Progenitor cell of endocrine pancreas (in vitro differentiated cells): Measurements from ENCODE around the gene DPP3. TPM values are rescaled to one million over a fixed set of nuclear protein-coding genes. Genes with fewer than 3 reads are reported as not detected.
"Not testable (repeated sequence)": the region's sequence is repeated elsewhere in the genome, so short reads cannot be mapped to it uniquely, and the experiment has no call there.

Experiments
- DNase-seq: peaks from one replicate; pipeline ENCODE4 v3.0.0; 2021; ENCODE audit warnings: low spot score; ENCODE audit not compliant: unreplicated experiment
- H3K27ac Mint-ChIP-seq: 2 replicates; pipeline ENCODE4 v1.8.0; 2021; ENCODE audit warnings: mild to moderate bottlenecking, moderate library complexity, mixed read lengths
- H3K27me3 Mint-ChIP-seq: 2 replicates; pipeline ENCODE4 v1.8.0; 2021; ENCODE audit warnings: mixed read lengths
- H3K36me3 Mint-ChIP-seq: 2 replicates; pipeline ENCODE4 v1.8.0; 2022; ENCODE audit warnings: mixed read lengths; ENCODE audit not compliant: insufficient read depth
- H3K4me1 Mint-ChIP-seq: 2 replicates; pipeline ENCODE4 v1.8.0; 2021; ENCODE audit warnings: low read depth, mixed read lengths
- H3K4me3 Mint-ChIP-seq: 2 replicates; pipeline ENCODE4 v1.8.0; 2021; ENCODE audit warnings: low read depth, mild to moderate bottlenecking, moderate library complexity, mixed read lengths
- H3K9me3 Mint-ChIP-seq: 2 replicates; pipeline ENCODE4 v1.8.0; 2021; ENCODE audit warnings: low read depth, mixed read lengths
- total RNA-seq: library from RNA; stranded (reverse); gene quantifications from 2 replicates; pipeline ENCODE4 v1.2.1, GENCODE V29; 2021
- TF ChIP-seq, protein P1 (sequence below): fragments of 200-600 bp; sonication (generic); IDR thresholded peaks from one replicate; pipeline ENCODE4 v1.5.0; 2021; ENCODE audit warnings: antibody characterized with exemption, mild to moderate bottlenecking; ENCODE audit not compliant: unreplicated experiment

The DPP3 gene
- total RNA-seq, 1 donor from 2014 or later: 78.7 TPM

DNA sequence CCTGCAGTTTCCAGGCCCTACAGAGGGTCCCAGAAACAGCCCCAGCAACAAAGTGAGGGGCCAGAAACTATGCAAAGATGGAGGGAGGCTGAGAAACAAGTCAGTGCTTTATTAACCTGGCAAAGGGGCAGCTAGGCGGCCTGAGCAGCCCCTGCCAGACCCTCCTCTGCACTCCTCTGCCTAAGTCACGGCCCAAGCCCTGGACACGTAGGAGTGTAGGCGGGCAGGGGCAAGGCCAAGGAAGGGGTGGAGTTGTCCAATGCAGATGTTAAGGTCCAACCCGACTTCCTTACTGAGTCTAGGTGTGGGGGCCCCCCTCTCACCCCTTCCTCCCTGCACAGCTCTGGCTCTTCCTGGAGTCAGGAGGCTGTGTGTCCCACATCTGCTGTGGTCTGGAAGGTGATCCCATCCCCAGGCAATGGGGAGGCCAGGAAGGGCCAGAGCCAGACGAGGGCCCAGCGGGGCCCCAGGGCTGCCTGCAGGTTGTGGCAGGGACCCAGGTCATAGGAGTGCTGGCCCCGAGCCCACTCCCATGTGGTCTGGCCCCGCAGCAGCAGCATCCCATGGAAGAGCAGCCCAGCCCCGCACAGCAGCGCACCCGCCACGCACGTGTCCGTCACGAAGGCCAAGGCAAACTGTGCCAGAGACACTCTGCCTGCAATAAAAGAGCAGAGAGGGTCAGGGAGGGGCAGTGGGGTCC, 59.1 kb downstream of the DPP3 start:
- H3K27ac Mint-ChIP-seq: no peak overlapping the region
- no peak overlapping the region for H3K4me3 Mint-ChIP-seq
- no peak for DNase-seq
- peaks cover 5% of the 10 kb centered on the region for H3K4me1 Mint-ChIP-seq
- no peaks in the 10 kb centered on the region for H3K9me3 Mint-ChIP-seq
- peaks cover 22% of the 10 kb centered on the region for H3K36me3 Mint-ChIP-seq
- no peaks in the 10 kb centered on the region for H3K27me3 Mint-ChIP-seq
- TF ChIP-seq, protein P1, sequence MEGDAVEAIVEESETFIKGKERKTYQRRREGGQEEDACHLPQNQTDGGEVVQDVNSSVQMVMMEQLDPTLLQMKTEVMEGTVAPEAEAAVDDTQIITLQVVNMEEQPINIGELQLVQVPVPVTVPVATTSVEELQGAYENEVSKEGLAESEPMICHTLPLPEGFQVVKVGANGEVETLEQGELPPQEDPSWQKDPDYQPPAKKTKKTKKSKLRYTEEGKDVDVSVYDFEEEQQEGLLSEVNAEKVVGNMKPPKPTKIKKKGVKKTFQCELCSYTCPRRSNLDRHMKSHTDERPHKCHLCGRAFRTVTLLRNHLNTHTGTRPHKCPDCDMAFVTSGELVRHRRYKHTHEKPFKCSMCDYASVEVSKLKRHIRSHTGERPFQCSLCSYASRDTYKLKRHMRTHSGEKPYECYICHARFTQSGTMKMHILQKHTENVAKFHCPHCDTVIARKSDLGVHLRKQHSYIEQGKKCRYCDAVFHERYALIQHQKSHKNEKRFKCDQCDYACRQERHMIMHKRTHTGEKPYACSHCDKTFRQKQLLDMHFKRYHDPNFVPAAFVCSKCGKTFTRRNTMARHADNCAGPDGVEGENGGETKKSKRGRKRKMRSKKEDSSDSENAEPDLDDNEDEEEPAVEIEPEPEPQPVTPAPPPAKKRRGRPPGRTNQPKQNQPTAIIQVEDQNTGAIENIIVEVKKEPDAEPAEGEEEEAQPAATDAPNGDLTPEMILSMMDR: no peak

GRCh38 chr11:66539870-66540213, 59.6 kb downstream of the DPP3 start:
- no peaks in the 10 kb centered on the region for H3K27me3 Mint-ChIP-seq
- H3K4me3 Mint-ChIP-seq: no peak overlapping the region
- peaks cover 22% of the 10 kb centered on the region for H3K36me3 Mint-ChIP-seq
- no peak overlapping the region for H3K27ac Mint-ChIP-seq
- TF ChIP-seq, protein P1: no peak
- no peak for DNase-seq
- peaks cover 6% of the 10 kb centered on the region for H3K4me1 Mint-ChIP-seq
- H3K9me3 Mint-ChIP-seq: no peaks in the 10 kb centered on the region

GRCh38 chr11:66540598-66540997, 60.4 kb downstream of the DPP3 start:
- not testable (repeated sequence) for H3K27me3 Mint-ChIP-seq, H3K9me3 Mint-ChIP-seq, H3K4me3 Mint-ChIP-seq, H3K27ac Mint-ChIP-seq, DNase-seq, H3K4me1 Mint-ChIP-seq
- peaks cover 18% of the 10 kb centered on the region for H3K36me3 Mint-ChIP-seq

DNA sequence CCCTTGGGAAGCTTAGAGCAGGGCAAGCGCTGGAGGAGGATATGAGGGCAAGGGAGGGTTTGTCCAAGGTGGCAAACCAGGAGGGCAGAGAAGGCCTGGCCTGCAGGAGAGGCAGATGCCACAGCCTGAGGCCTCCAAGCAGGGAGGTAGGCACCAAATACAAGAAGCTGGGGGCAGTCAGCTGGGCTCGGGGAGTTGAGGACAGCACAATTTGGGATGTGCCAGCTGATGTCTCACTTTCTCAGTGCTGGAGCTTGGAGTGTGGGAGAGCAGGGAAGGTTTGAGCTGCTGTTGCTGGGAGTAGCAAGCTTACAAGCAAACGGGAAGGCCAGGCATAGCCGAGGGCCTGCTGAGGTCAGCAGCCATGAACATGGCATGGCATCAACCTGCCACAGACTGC, 61.7 kb downstream of the DPP3 start:
- Mint-ChIP-seq H3K27ac (no peak overlapping the region), H3K4me3 (no peak overlapping the region), H3K9me3 (no peaks in the 10 kb centered on the region), H3K36me3 (peaks cover 12% of the 10 kb centered on the region), H3K27me3 (no peaks in the 10 kb centered on the region), H3K4me1 (peaks cover 9% of the 10 kb centered on the region)
- TF ChIP-seq, protein P1: no peak
- DNase-seq: no peak

DNA sequence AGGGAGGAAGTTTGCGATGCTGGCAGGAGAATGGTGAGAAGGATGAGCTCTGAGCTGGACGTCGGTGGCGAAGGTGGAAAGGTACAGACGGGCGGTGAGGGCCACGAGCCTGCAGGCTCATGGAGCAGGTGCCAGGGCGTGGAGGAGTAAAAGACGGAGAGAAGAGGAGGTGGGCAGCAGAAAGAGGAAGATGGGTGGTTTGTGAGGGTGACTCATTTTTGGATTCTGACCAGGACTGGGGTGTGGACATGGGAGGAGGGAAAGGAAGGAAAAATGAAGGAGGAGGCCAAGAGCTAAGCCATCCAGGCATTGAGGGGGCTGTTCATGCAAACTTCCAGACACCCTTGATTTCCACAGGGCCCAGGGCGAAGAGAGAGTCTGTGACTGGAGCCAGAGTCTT, 62.1 kb downstream of the DPP3 start:
- Mint-ChIP-seq H3K36me3 (peaks cover 9% of the 10 kb centered on the region), H3K9me3 (no peaks in the 10 kb centered on the region), H3K4me3 (no peak overlapping the region), H3K4me1 (peaks cover 10% of the 10 kb centered on the region), H3K27ac (no peak overlapping the region), H3K27me3 (no peaks in the 10 kb centered on the region)
- TF ChIP-seq, protein P1: no peak
- no peak for DNase-seq
